ENCODE measurements around the gene AMELY. TPM values are rescaled to one million over a fixed set of nuclear protein-coding genes. Genes with fewer than 3 reads are reported as not detected.

AMELY gene, protein sequence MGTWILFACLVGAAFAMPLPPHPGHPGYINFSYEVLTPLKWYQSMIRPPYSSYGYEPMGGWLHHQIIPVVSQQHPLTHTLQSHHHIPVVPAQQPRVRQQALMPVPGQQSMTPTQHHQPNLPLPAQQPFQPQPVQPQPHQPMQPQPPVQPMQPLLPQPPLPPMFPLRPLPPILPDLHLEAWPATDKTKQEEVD
- total RNA-seq (2022) (not detected in 2 replicates), Bru-seq, nascent RNA (not detected), BruChase-seq, experiment 1, labeled RNA remaining after a 2-hour chase (not detected), BruChase-seq, experiment 2, labeled RNA remaining after a 6-hour chase (not detected)
- long read RNA-seq, result 0 reads

DNA sequence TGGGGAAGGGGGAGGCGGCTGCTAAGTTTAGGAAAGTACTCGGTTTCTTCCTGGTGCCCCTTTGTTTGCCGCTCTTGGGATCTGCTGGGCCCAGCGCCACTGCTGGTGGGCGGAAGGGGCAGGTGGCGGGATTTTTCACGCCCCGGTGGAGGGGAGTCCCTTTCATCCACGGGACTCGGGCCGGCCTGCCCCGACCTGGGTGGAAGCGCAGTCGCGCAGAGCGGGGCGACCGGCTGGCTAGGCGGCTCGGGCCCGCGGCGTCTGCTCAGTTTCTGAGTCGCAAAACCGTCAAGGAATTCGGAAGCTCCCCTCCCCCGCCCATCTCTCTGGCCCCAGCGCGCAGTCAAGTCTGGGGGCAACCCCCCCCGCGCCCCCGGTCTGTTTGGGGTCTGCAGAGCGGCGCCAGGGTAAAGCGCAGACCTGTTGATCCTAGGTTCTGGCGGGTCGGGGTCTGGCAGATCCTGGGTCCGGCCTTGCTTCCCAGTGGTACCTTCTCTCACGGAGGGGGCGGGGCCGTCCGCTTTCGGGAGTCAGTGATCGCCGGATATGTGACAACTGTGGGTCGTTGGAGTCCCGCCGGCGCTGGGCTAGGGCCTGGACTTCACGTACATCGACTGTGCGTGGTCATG lies at the start of gene AMELY:
TSS of gene AMELY (minus strand) at position 500 of the 629 bp plus-strand sequence. CDS start 39,144 bp downstream, outside the sequence.
- intact Hi-C loops (cut with micrococcal nuclease; ENCODE audit: unreplicated experiment), result no loop called here
- no peaks in the 10 kb centered on the region for H3K9me3 ChIP-seq
- H3K36me3 ChIP-seq (ENCODE audit: control insufficient read depth, insufficient read depth, low read length), result no peaks in the 10 kb centered on the region
- Mint-ChIP-seq H3K27me3 (ENCODE audit: insufficient read depth, unreplicated experiment) (no peaks in the 10 kb centered on the region), H3K36me3 (ENCODE audit: insufficient read depth, unreplicated experiment) (no peaks in the 10 kb centered on the region), H3K27ac (ENCODE audit: unreplicated experiment) (no peak within 1 kb of the TSS), H3K9me3 (ENCODE audit: unreplicated experiment) (no peaks in the 10 kb centered on the region), H3K4me1 (ENCODE audit: low read depth, unreplicated experiment) (no peaks in the 10 kb centered on the region), H3K4me3 (ENCODE audit: unreplicated experiment) (no peak within 1 kb of the TSS)
- no peak within 1 kb of the TSS for H3K4me3 ChIP-seq (ENCODE audit: low read depth, low read length)
- TF ChIP-seq CTCF (IDR thresholded peaks at IDR 0.05; ENCODE audit: insufficient read depth in 1 of 2, low read depth in 1 of 2, low read length in 1 of 2, severe bottlenecking in 1 of 2, unreplicated experiment in 1 of 2), result no peak
- no TSS peak for BruUV-seq (replicated peaks)
- POLR2A ChIA-PET, result no interaction called here
- CTCF ChIA-PET, result no interaction called here
- H3K27me3 ChIP-seq (replicated peaks; ENCODE audit: control insufficient read depth, insufficient read depth, low read length), result no peaks in the 10 kb centered on the region
- no peaks in the 10 kb centered on the region for H3K4me1 ChIP-seq
- no peak for DNase-seq

DNA sequence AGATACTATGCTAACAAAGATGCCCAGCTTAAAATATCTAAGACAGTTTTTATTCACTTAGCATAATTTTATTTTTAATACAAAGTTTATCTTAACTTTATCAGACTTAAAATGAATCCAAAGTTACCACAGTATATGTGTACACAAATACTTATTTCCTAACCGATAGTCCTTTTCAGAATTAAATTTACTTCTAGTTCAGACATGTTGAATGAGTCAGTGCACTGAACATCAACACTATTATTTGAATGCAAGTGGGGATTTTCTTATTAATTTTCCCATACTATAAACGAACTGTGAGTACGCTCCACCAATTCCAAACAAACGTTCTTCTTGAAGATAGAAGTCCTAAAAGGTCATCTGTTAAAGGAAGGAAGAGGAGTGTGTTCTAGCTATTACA lies 38.4 kb upstream of the AMELY start:
- no peak overlapping the region for H3K4me3 ChIP-seq (ENCODE audit: low read depth, low read length)
- DNase-seq, result no peak
- no peak overlapping the region for H3K4me3 Mint-ChIP-seq (ENCODE audit: unreplicated experiment)
- H3K4me1 Mint-ChIP-seq (ENCODE audit: low read depth, unreplicated experiment), result no peaks in the 10 kb centered on the region
- intact Hi-C loops (cut with micrococcal nuclease; ENCODE audit: unreplicated experiment), result no loop called here
- ChIA-PET POLR2A (no interaction called here), CTCF (no interaction called here)
- no peaks in the 10 kb centered on the region for H3K36me3 ChIP-seq (ENCODE audit: control insufficient read depth, insufficient read depth, low read length)
- H3K27me3 Mint-ChIP-seq (ENCODE audit: insufficient read depth, unreplicated experiment), result no peaks in the 10 kb centered on the region
- H3K9me3 ChIP-seq, result no peaks in the 10 kb centered on the region
- no peaks in the 10 kb centered on the region for H3K27me3 ChIP-seq (replicated peaks; ENCODE audit: control insufficient read depth, insufficient read depth, low read length)
- no peak for TF ChIP-seq CTCF (IDR thresholded peaks at IDR 0.05; ENCODE audit: insufficient read depth in 1 of 2, low read depth in 1 of 2, low read length in 1 of 2, severe bottlenecking in 1 of 2, unreplicated experiment in 1 of 2)
- no peaks in the 10 kb centered on the region for H3K9me3 Mint-ChIP-seq (ENCODE audit: unreplicated experiment)
- no peak overlapping the region for H3K27ac Mint-ChIP-seq (ENCODE audit: unreplicated experiment)
- no TSS peak for BruUV-seq (replicated peaks)
- no peaks in the 10 kb centered on the region for H3K4me1 ChIP-seq
- no peaks in the 10 kb centered on the region for H3K36me3 Mint-ChIP-seq (ENCODE audit: insufficient read depth, unreplicated experiment)

DNA sequence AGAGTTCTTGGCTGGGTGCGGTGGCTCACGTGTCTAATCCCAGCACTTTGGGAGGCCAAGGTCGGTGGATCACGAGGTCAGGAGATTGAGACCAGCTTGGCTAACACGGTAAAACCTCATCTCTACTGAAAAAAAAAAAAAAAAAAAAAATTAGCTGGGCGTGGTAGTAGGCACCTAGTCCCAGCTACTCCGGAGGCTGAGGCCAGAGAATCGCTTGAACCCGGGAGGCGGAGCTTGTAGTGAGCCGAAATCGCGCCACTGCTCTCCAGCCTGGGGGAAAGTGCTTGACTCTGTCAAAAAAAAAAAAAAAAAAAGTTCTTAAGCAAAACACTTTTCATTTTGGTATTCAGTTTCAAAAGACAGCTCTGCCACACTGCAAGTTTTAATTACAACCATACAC lies 36.8 kb upstream of the AMELY start:
- H3K27ac Mint-ChIP-seq (ENCODE audit: unreplicated experiment), result no peak overlapping the region
- BruUV-seq (replicated peaks), result no TSS peak

More for the DNA sequence above, 36.8 kb upstream of the AMELY start:
- Mint-ChIP-seq H3K27me3 (ENCODE audit: insufficient read depth, unreplicated experiment) (no peaks in the 10 kb centered on the region), H3K9me3 (ENCODE audit: unreplicated experiment) (no peaks in the 10 kb centered on the region), H3K36me3 (ENCODE audit: insufficient read depth, unreplicated experiment) (no peaks in the 10 kb centered on the region), H3K4me1 (ENCODE audit: low read depth, unreplicated experiment) (no peaks in the 10 kb centered on the region), H3K4me3 (ENCODE audit: unreplicated experiment) (no peak overlapping the region)
- Histone ChIP-seq H3K4me1 (no peaks in the 10 kb centered on the region), H3K36me3 (ENCODE audit: control insufficient read depth, insufficient read depth, low read length) (no peaks in the 10 kb centered on the region), H3K27me3 (replicated peaks; ENCODE audit: control insufficient read depth, insufficient read depth, low read length) (no peaks in the 10 kb centered on the region), H3K4me3 (ENCODE audit: low read depth, low read length) (no peak overlapping the region), H3K9me3 (no peaks in the 10 kb centered on the region)
- DNase-seq, result no peak
- CTCF ChIA-PET, result no interaction called here
- intact Hi-C loops (cut with micrococcal nuclease; ENCODE audit: unreplicated experiment), result no loop called here
- no peak for TF ChIP-seq CTCF (IDR thresholded peaks at IDR 0.05; ENCODE audit: insufficient read depth in 1 of 2, low read depth in 1 of 2, low read length in 1 of 2, severe bottlenecking in 1 of 2, unreplicated experiment in 1 of 2)
- POLR2A ChIA-PET, result no interaction called here

Data from Caco-2 (cell line).